B cell (primary cell): Measurements from ENCODE around the gene HBA1.

Experiments used
- EZH2 ChIP-seq: IDR thresholded peaks from 2 replicates; pipeline ENCODE4 v1.6.1; 2012; ENCODE audit warnings: borderline replicate concordance, low read depth, mild to moderate bottlenecking, moderate library complexity, low read length; ENCODE audit not compliant: insufficient read depth, poor library complexity, severe bottlenecking
- TF ChIP-seq, protein P1 (sequence below): fragments of 200-600 bp; IDR thresholded peaks from one replicate; pipeline ENCODE4 v1.8.0; 2022; ENCODE audit warnings: antibody characterized with exemption, mild to moderate bottlenecking

DNA sequence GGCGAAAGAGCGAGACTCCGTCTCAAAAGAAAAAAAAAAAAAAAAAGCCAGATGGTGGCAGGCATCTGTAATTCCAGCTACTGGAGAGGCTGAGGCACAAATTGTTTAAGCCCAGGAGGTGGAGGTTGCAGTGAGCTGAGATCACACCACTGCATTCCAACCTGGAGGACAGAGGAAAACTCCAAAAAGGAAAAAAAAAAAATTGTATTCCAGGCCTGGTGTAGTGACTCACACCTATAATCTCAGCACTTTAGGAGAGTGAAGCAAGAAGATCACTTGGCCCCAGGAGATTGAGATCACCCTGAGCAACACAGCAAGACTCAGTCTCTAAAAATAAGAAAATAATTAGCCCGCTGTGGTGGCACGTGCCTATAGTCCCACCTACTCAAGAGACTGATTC is 23.9 kb downstream of the HBA1 start:
- TF ChIP-seq, protein P1, sequence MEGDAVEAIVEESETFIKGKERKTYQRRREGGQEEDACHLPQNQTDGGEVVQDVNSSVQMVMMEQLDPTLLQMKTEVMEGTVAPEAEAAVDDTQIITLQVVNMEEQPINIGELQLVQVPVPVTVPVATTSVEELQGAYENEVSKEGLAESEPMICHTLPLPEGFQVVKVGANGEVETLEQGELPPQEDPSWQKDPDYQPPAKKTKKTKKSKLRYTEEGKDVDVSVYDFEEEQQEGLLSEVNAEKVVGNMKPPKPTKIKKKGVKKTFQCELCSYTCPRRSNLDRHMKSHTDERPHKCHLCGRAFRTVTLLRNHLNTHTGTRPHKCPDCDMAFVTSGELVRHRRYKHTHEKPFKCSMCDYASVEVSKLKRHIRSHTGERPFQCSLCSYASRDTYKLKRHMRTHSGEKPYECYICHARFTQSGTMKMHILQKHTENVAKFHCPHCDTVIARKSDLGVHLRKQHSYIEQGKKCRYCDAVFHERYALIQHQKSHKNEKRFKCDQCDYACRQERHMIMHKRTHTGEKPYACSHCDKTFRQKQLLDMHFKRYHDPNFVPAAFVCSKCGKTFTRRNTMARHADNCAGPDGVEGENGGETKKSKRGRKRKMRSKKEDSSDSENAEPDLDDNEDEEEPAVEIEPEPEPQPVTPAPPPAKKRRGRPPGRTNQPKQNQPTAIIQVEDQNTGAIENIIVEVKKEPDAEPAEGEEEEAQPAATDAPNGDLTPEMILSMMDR: no peak
- no peak for TF ChIP-seq EZH2
